WERI-Rb-1 (cell line): ENCODE results near the gene ZFHX3.

Experiments used
- DNase-seq: peaks from one replicate; pipeline ENCODE4 v3.0.0-alpha.2; 2020
- H3K27ac ChIP-seq: fragments of 250-450 bp; sonication (Bioruptor Pico); 2 replicates; pipeline ENCODE4 v1.5.1; 2020; ENCODE audit warnings: mild to moderate bottlenecking, moderate library complexity
- H3K27me3 ChIP-seq: fragments of 250-450 bp; sonication (Bioruptor Pico); 2 replicates; pipeline ENCODE4 v1.5.1; 2021; ENCODE audit warnings: mild to moderate bottlenecking, low read depth, moderate library complexity; ENCODE audit not compliant: insufficient read depth, severe bottlenecking
- H3K36me3 ChIP-seq: fragments of 250-450 bp; sonication (Bioruptor Pico); 2 replicates; pipeline ENCODE4 v1.5.1; 2020; ENCODE audit warnings: mild to moderate bottlenecking, moderate library complexity
- H3K4me3 ChIP-seq: 2 replicates; pipeline ENCODE4 v1.5.1; 2011; ENCODE audit warnings: low read depth, mild to moderate bottlenecking, control low read depth, low read length
- H3K9me3 ChIP-seq: fragments of 250-450 bp; sonication (Bioruptor Pico); 2 replicates; pipeline ENCODE4 v1.5.1; 2021; ENCODE audit warnings: mild to moderate bottlenecking, moderate library complexity; ENCODE audit not compliant: severe bottlenecking
- TF ChIP-seq, protein P1 (sequence below): IDR thresholded peaks from 2 replicates; pipeline ENCODE4 v1.5.1; 2011; ENCODE audit warnings: low read depth, mild to moderate bottlenecking, control low read depth, inconsistent platforms, low read length

ZFHX3 gene

DNA sequence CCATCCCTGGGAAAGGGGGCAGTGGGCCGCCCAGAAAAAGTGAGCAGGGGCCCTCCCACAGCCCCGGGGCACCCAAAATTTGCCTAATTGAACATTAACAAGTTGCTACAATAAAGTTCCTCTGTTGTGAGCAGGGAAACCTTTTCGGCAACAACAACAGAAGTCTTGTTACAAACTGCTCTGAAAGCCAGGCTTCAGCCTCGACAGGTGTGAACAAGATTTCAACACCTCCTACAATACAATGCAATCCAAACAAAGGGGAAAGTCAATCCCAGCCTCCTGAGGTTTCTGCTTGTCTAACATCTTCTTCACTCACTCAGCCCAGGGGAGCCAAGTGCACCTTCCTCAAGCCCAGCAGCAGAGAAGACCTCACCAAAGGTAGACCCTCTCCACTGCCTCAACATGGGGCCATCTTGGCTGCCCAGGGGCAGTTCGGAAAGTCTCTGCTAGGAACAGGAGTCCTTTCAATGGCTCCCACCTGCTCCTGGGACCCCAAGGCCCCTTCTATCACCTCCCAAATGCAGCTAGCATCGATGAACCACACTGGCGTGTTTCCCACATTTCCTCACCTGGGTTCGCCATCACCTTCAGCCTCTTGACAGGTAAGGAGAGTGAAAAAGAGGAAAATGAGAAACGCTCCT, 19.1 kb downstream of the ZFHX3 start:
- Histone ChIP-seq H3K27ac (no peak overlapping the region), H3K36me3 (no peaks in the 10 kb centered on the region; the same call in 1 of the 2 replicates), H3K9me3 (no peaks in the 10 kb centered on the region), H3K4me3 (no peak overlapping the region), H3K27me3 (no peaks in the 10 kb centered on the region)
- no peak for DNase-seq
- TF ChIP-seq, protein P1, sequence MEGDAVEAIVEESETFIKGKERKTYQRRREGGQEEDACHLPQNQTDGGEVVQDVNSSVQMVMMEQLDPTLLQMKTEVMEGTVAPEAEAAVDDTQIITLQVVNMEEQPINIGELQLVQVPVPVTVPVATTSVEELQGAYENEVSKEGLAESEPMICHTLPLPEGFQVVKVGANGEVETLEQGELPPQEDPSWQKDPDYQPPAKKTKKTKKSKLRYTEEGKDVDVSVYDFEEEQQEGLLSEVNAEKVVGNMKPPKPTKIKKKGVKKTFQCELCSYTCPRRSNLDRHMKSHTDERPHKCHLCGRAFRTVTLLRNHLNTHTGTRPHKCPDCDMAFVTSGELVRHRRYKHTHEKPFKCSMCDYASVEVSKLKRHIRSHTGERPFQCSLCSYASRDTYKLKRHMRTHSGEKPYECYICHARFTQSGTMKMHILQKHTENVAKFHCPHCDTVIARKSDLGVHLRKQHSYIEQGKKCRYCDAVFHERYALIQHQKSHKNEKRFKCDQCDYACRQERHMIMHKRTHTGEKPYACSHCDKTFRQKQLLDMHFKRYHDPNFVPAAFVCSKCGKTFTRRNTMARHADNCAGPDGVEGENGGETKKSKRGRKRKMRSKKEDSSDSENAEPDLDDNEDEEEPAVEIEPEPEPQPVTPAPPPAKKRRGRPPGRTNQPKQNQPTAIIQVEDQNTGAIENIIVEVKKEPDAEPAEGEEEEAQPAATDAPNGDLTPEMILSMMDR, result no peak

DNA sequence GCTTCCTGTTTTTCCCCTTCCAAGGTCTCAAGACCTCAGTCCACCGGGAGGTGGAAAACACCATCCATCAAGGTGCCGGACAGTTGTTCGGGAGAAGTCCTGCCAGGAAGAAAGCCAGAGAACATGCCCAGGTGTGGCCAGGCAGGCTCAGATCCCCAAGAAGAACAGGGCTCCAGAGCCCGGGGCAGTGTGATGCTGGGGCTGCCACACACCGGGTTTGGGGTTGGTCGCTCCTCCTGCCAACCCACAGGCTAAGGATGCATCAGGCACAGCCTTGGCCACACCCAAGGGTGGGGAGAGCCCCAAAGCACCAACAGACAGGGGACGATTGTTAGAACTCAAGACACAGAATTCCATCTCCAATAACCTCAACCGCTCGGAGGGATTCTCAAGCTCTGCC, 19.7 kb downstream of the ZFHX3 start:
- H3K4me3 ChIP-seq, result no peak overlapping the region
- no peaks in the 10 kb centered on the region for H3K9me3 ChIP-seq
- DNase-seq, result no peak
- H3K27me3 ChIP-seq, result no peaks in the 10 kb centered on the region
- TF ChIP-seq, protein P1, result no peak
- no peak overlapping the region for H3K27ac ChIP-seq
- no peaks in the 10 kb centered on the region; the same call in 1 of the 2 replicates for H3K36me3 ChIP-seq

DNA sequence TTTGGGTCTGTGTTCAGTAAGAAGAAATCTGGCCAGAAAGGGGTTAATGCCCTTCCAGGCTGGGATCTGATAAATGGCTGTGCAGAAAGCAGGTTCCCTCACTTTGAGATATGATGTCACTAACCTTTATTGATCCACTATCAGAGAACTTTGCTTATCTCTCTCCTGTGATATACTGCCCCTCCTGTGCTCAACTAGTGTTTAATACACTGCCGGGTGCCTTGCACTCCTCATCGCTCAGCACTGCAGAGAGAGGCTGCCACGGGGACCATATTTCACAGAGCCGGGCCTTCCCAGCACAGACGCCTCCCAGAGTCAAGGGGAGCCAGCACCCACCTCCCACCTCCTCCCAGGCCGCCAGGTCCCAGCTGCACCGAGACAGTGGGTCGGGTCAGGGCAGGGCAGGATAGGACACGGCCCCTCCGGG, 20.2 kb downstream of the ZFHX3 start:
- Histone ChIP-seq H3K27ac (no peak overlapping the region), H3K36me3 (no peaks in the 10 kb centered on the region; the same call in 1 of the 2 replicates), H3K4me3 (no peak overlapping the region), H3K27me3 (no peaks in the 10 kb centered on the region), H3K9me3 (no peaks in the 10 kb centered on the region)
- TF ChIP-seq, protein P1, result no peak
- DNase-seq, result no peak

DNA sequence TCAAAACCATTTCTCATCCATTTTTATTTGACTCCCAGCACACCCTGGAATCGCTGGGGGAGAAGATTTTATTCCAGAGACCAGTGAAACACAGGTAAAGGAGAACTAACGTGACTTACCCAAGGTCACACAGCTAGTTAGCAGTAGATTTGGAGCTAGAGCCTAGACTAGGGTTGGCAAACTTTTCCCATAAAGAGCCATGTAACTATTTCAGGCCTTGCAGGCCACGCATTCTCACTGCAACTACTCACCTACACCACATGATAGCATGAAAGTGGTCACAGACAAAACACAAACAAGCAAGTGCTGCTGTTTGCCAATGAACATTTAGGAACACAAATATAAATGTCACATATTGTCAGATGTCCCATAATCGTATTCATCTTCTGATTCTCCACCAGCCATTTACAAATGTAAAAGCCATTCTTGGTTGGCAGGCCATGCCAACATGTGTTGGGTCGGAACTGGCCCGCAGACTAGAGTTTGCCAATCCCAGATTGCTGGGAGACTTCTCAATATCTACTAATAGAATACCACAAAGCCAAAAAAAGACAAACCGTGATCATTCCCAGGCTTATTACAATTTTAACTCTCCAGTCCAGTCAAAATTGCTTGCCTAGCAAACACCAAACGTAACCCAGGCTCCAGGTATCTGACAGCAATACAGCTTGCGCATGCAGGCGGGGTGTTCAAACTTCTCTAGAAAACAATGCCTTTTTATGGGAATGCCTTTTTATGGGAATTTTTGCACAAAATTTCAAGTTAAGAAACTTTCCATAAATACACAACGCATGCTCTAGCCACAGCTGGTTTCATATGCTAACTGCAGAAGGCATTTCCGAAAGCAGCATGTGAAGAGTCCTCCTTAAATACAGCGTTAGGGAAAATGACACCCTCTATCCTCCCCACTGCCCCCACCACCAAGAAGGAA, 20.9 kb downstream of the ZFHX3 start:
- H3K36me3 ChIP-seq, result no peaks in the 10 kb centered on the region; the same call in 1 of the 2 replicates
- DNase-seq, result no peak
- TF ChIP-seq, protein P1, result no peak
- H3K27me3 ChIP-seq, result no peaks in the 10 kb centered on the region
- no peaks in the 10 kb centered on the region for H3K9me3 ChIP-seq
- H3K27ac ChIP-seq, result no peak overlapping the region
- H3K4me3 ChIP-seq, result no peak overlapping the region

DNA sequence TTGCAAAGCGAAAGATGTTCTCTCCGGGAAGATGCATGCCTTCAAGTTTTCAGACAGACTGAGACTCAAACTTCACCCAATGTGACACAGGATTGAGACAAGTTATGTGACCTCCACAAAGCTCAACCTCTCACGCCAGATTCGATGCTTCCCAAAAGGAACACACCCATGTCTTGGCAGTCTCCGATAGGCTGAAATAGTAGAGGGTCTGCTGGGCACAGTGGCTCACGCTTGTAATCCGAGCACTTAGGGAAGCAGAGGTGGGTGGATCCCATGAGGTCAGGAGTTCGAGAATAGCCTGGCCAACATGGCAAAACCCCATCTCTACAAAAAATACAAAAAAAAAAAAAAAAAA, 22.1 kb downstream of the ZFHX3 start:
- no peaks in the 10 kb centered on the region; the same call in 1 of the 2 replicates for H3K36me3 ChIP-seq
- H3K27me3 ChIP-seq, result no peaks in the 10 kb centered on the region
- no peak overlapping the region for H3K4me3 ChIP-seq
- TF ChIP-seq, protein P1, result no peak
- H3K27ac ChIP-seq, result no peak overlapping the region
- no peaks in the 10 kb centered on the region for H3K9me3 ChIP-seq
- no peak for DNase-seq
